Neural cell (in vitro differentiated cells): ENCODE results near the gene HPCAL4. TPM values are rescaled to one million over a fixed set of nuclear protein-coding genes. Genes with fewer than 3 reads are reported as not detected.

Source experiments
- H2AFZ ChIP-seq: fragments of 200-600, 300-800 bp; sonication (generic), shearing (Covaris generic); 2 replicates; pipeline ENCODE4 v1.6.0; 2014; ENCODE audit warnings: low read depth, mild to moderate bottlenecking, antibody characterized with exemption, low read length, moderate library complexity
- H3F3A ChIP-seq: fragments of 200-600 bp; shearing (Covaris generic); 2 replicates; pipeline ENCODE4 v1.6.1; 2016; ENCODE audit warnings: mild to moderate bottlenecking, moderate library complexity, mixed read lengths, antibody characterized with exemption, low read length; ENCODE audit not compliant: insufficient read depth, poor library complexity, severe bottlenecking
- H3K27ac ChIP-seq: fragments of 200-600, 300-800 bp; sonication (generic), shearing (Covaris generic); 2 replicates; pipeline ENCODE4 v1.5.1; 2014; ENCODE audit warnings: mild to moderate bottlenecking, low read length, moderate library complexity
- H3K27me3 ChIP-seq: fragments of 300-800, 200-600 bp; sonication (generic), shearing (Covaris generic); 2 replicates; pipeline ENCODE4 v1.6.0; 2014; ENCODE audit warnings: mild to moderate bottlenecking, low read depth, low read length, moderate library complexity; ENCODE audit not compliant: insufficient read depth
- H3K36me3 ChIP-seq: fragments of 300-800, 200-600 bp; sonication (generic), shearing (Covaris generic); 2 replicates; pipeline ENCODE4 v1.5.1; 2014; ENCODE audit warnings: mild to moderate bottlenecking, antibody characterized with exemption, low read length, moderate library complexity; ENCODE audit not compliant: insufficient read depth
- H3K4me2 ChIP-seq: fragments of 300-800, 200-600 bp; sonication (generic), shearing (Covaris generic); 2 replicates; pipeline ENCODE4 v1.6.0; 2014; ENCODE audit warnings: mild to moderate bottlenecking, low read length
- H3K4me3 ChIP-seq: fragments of 300-800, 200-600 bp; sonication (generic), shearing (Covaris generic); 2 replicates; pipeline ENCODE4 v1.5.1; 2014; ENCODE audit warnings: mild to moderate bottlenecking, low read length, moderate library complexity
- H3K79me2 ChIP-seq: fragments of 200-600 bp; shearing (Covaris generic); replicated peaks from 2 replicates; pipeline ENCODE4 v1.6.0; 2014; ENCODE audit warnings: mild to moderate bottlenecking, low read length, moderate library complexity; ENCODE audit not compliant: insufficient read depth
- H3K9ac ChIP-seq: fragments of 300-800, 200-600 bp; sonication (generic), shearing (Covaris generic); 2 replicates; pipeline ENCODE4 v1.6.1; 2016; ENCODE audit warnings: mild to moderate bottlenecking, low read length, mixed read lengths
- H3K9me2 ChIP-seq: fragments of 200-600 bp; shearing (Covaris generic); 2 replicates; pipeline ENCODE4 v1.6.1; 2016; ENCODE audit warnings: mild to moderate bottlenecking, low read length, mixed read lengths; ENCODE audit not compliant: insufficient read depth
- H3K9me3 ChIP-seq: fragments of 200-600, 300-800 bp; sonication (generic), shearing (Covaris generic); 2 replicates; pipeline ENCODE4 v1.6.1; 2016; ENCODE audit warnings: mild to moderate bottlenecking, mixed run types, low read length, moderate library complexity, mixed read lengths
- H4K20me1 ChIP-seq: fragments of 200-600 bp; shearing (Covaris generic); 2 replicates; pipeline ENCODE4 v1.6.1; 2016; ENCODE audit warnings: mild to moderate bottlenecking, mixed run types; ENCODE audit not compliant: insufficient read depth
- CTCF ChIP-seq: fragments of 450-650 bp; IDR thresholded peaks from 2 replicates; pipeline ENCODE4 v1.5.1; 2014; ENCODE audit warnings: antibody characterized with exemption, mild to moderate bottlenecking, moderate library complexity; ENCODE audit not compliant: poor library complexity, severe bottlenecking
- EP300 ChIP-seq: fragments of 450-650 bp; conservative IDR thresholded peaks from 2 replicates; pipeline ENCODE4 v1.6.1; 2014; ENCODE audit warnings: antibody characterized with exemption, mild to moderate bottlenecking, moderate library complexity; ENCODE audit not compliant: poor library complexity, severe bottlenecking
- EZH2 ChIP-seq: fragments of 200-600, 300-800 bp; shearing (Covaris generic), sonication (generic); IDR thresholded peaks from 2 replicates; pipeline ENCODE4 v1.6.1; 2014; ENCODE audit warnings: antibody characterized with exemption, low read length, borderline replicate concordance, mild to moderate bottlenecking; ENCODE audit not compliant: insufficient read depth, poor library complexity, severe bottlenecking
- MXI1 ChIP-seq: fragments of 450-650 bp; conservative IDR thresholded peaks from 2 replicates; pipeline ENCODE4 v1.6.1; 2014; ENCODE audit warnings: antibody characterized with exemption, mild to moderate bottlenecking; ENCODE audit not compliant: poor library complexity, severe bottlenecking
- POLR2AphosphoS5 ChIP-seq: IDR thresholded peaks from 2 replicates; pipeline ENCODE4 v1.6.1; 2012
- RAD21 ChIP-seq: fragments of 450-650 bp; conservative IDR thresholded peaks from 2 replicates; pipeline ENCODE4 v1.6.1; 2014; ENCODE audit warnings: antibody characterized with exemption, mild to moderate bottlenecking, moderate library complexity
- REST ChIP-seq: IDR thresholded peaks from 2 replicates; pipeline ENCODE4 v1.6.1; 2012; ENCODE audit warnings: borderline replicate concordance
- SMC3 ChIP-seq: fragments of 450-650 bp; conservative IDR thresholded peaks from 2 replicates; pipeline ENCODE4 v1.6.1; 2014; ENCODE audit warnings: antibody characterized with exemption, mild to moderate bottlenecking, moderate library complexity; ENCODE audit not compliant: poor library complexity
- TAF1 ChIP-seq: IDR thresholded peaks from 2 replicates; pipeline ENCODE4 v1.6.1; 2012; ENCODE audit warnings: low read depth
- polyA plus RNA-seq: library from polyadenylated mRNA; depleted of rRNA; stranded (reverse); fragments of >200 nt; gene quantifications from 2 replicates; pipeline ENCODE4 v1.2.3, GENCODE V29; 2014

HPCAL4 gene
- polyA plus RNA-seq, 1 donor from 2014 or later, result 53.2 TPM

GRCh38 chr1:39639305-39640130 lies 51.7 kb downstream of the HPCAL4 start, which contains the start of gene HEYL:
TSS of gene HEYL (minus strand) at chr1:39639643. CDS start at chr1:39639625, 18 bp downstream.
- H3K79me2 ChIP-seq, result no peaks in the 10 kb centered on the region
- H3K9me3 ChIP-seq, result no peaks in the 10 kb centered on the region
- no peak within 1 kb of the TSS for H3K27ac ChIP-seq
- H3K27me3 ChIP-seq, result peaks cover 38% of the 10 kb centered on the region
- H3K4me2 ChIP-seq, result no peak within 1 kb of the TSS
- TF ChIP-seq REST (no peak), POLR2AphosphoS5 (no peak), EZH2 (no peak), CTCF (no peak), SMC3 (no peak), EP300 (no peak)
- H2AFZ ChIP-seq, result no peak within 1 kb of the TSS
- no peaks in the 10 kb centered on the region for H3K36me3 ChIP-seq
- no peak within 1 kb of the TSS for H3K4me3 ChIP-seq
- no peaks in the 10 kb centered on the region for H3K9me2 ChIP-seq
- no peaks in the 10 kb centered on the region for H4K20me1 ChIP-seq
- no peak within 1 kb of the TSS for H3K9ac ChIP-seq
- no peaks in the 10 kb centered on the region for H3F3A ChIP-seq

- Histone ChIP-seq H3F3A (no peaks in the 10 kb centered on the region), H3K27ac (no peak overlapping the region), H3K4me3 (no peak overlapping the region), H3K79me2 (no peaks in the 10 kb centered on the region), H3K9me2 (no peaks in the 10 kb centered on the region), H3K9ac (no peak overlapping the region), H4K20me1 (no peaks in the 10 kb centered on the region), H3K27me3 (peaks cover 38% of the 10 kb centered on the region), H3K4me2 (no peak overlapping the region), H3K9me3 (no peaks in the 10 kb centered on the region), H2AFZ (no peak overlapping the region), H3K36me3 (no peaks in the 10 kb centered on the region)
- TF ChIP-seq CTCF, result no peak
- no peak for TF ChIP-seq POLR2AphosphoS5
- TF ChIP-seq TAF1, result no peak
- TF ChIP-seq EP300, result no peak
- no peak for TF ChIP-seq RAD21
- no peak for TF ChIP-seq EZH2
- TF ChIP-seq MXI1, result no peak
- TF ChIP-seq SMC3, result no peak
- no peak for TF ChIP-seq REST
These were observed 52.3 kb downstream of the HPCAL4 start for GRCh38 chr1:39638965-39639304.
